Glutamatergic neuron (in vitro differentiated cells): ENCODE measurements around the gene ZFP69. TPM values are rescaled to one million over a fixed set of nuclear protein-coding genes. Genes with fewer than 3 reads are reported as not detected.

ENCODE experiments used
- DNase-seq: peaks from one replicate; pipeline ENCODE4 v3.0.0; 2022
- H3K27ac Mint-ChIP-seq: one replicate; pipeline ENCODE4 v1.8.0; 2020; ENCODE audit warnings: mild to moderate bottlenecking, mixed read lengths, inconsistent platforms; ENCODE audit not compliant: unreplicated experiment
- H3K27me3 Mint-ChIP-seq: one replicate; pipeline ENCODE4 v1.8.0; 2020; ENCODE audit warnings: mild to moderate bottlenecking, moderate library complexity, mixed read lengths, inconsistent platforms; ENCODE audit not compliant: unreplicated experiment
- H3K36me3 Mint-ChIP-seq: one replicate; pipeline ENCODE4 v1.8.0; 2020; ENCODE audit warnings: mild to moderate bottlenecking, mixed read lengths, inconsistent platforms; ENCODE audit not compliant: unreplicated experiment
- H3K4me1 Mint-ChIP-seq: one replicate; pipeline ENCODE4 v1.8.0; 2020; ENCODE audit warnings: mild to moderate bottlenecking, low read depth, mixed read lengths, inconsistent platforms; ENCODE audit not compliant: unreplicated experiment
- H3K4me3 Mint-ChIP-seq: one replicate; pipeline ENCODE4 v1.8.0; 2020; ENCODE audit warnings: mild to moderate bottlenecking, mixed read lengths, inconsistent platforms; ENCODE audit not compliant: unreplicated experiment
- H3K9me3 Mint-ChIP-seq: one replicate; pipeline ENCODE4 v1.8.0; 2020; ENCODE audit warnings: mild to moderate bottlenecking, moderate library complexity, mixed read lengths, inconsistent platforms; ENCODE audit not compliant: unreplicated experiment
- total RNA-seq: library from RNA; stranded (reverse); fragmentation: NEBNext Ultra II Directional; extraction: Animal tissue kit (Norgen Biotek cat#: 25700); gene quantifications from one replicate; pipeline ENCODE4 v1.2.1, GENCODE V29; 2021; ENCODE audit not compliant: unreplicated experiment
- TF ChIP-seq, protein P1 (sequence below): fragments of 200-600 bp; sonication (generic); IDR thresholded peaks from one replicate; pipeline ENCODE4 v1.5.0; 2021; ENCODE audit not compliant: partially characterized antibody, unreplicated experiment

ZFP69 gene
- total RNA-seq, 1 donor from 2014 or later, result 5.0 TPM

DNA sequence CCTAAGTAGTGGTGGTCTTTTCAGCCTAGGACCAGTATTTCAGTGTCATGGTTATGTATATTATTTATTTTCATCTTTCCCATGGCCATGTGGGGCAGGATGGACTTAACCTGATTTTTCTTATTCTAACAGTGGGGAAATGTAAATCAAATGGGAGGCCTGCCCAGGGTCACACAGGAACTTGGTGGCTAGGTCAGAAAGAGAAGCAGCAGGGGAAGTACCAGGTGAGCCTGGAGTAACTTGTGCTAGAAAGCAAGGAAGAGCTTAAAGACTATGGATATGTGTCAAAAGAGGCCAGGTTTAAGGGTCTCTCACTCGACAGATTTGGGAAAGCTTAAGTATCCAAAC lies 25.9 kb upstream of the ZFP69 start:
- Mint-ChIP-seq H3K36me3 (peaks cover 42% of the 10 kb centered on the region), H3K4me3 (peak overlapping the region; percentile 98), H3K9me3 (peaks cover 11% of the 10 kb centered on the region)

DNA sequence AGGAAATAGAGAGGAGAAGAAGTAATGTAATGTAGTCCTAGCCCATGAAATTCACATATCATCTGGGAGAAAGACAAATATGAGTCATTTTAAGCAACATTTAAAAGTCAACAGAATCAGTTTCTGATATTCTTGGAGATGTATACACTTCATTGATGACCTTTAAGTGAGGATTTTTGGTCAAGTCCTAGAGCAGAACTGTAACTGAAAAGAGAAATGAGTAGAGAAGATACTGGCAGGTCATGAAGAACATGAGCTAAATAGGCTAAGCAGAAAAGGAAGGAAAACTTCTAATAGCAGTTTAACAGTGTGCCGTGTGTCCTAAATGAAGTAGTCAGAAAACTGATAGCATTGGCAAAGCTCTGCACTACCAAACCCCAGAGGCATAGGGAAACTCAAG lies 22.2 kb upstream of the ZFP69 start:
- TF ChIP-seq, protein P1, sequence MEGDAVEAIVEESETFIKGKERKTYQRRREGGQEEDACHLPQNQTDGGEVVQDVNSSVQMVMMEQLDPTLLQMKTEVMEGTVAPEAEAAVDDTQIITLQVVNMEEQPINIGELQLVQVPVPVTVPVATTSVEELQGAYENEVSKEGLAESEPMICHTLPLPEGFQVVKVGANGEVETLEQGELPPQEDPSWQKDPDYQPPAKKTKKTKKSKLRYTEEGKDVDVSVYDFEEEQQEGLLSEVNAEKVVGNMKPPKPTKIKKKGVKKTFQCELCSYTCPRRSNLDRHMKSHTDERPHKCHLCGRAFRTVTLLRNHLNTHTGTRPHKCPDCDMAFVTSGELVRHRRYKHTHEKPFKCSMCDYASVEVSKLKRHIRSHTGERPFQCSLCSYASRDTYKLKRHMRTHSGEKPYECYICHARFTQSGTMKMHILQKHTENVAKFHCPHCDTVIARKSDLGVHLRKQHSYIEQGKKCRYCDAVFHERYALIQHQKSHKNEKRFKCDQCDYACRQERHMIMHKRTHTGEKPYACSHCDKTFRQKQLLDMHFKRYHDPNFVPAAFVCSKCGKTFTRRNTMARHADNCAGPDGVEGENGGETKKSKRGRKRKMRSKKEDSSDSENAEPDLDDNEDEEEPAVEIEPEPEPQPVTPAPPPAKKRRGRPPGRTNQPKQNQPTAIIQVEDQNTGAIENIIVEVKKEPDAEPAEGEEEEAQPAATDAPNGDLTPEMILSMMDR, result no peak
- Mint-ChIP-seq H3K9me3 (peaks cover 17% of the 10 kb centered on the region), H3K27me3 (peaks cover 3% of the 10 kb centered on the region), H3K4me3 (no peak overlapping the region), H3K27ac (no peak overlapping the region), H3K36me3 (peaks cover 77% of the 10 kb centered on the region), H3K4me1 (peaks cover 6% of the 10 kb centered on the region)
- DNase-seq, result no peak

More for the DNA sequence above, 25.9 kb upstream of the ZFP69 start:
- Mint-ChIP-seq H3K27ac (peak overlapping the region; percentile 97), H3K4me1 (peaks cover 11% of the 10 kb centered on the region), H3K27me3 (peaks cover 6% of the 10 kb centered on the region)
- no peak for DNase-seq
- TF ChIP-seq, protein P1, result no peak

DNA sequence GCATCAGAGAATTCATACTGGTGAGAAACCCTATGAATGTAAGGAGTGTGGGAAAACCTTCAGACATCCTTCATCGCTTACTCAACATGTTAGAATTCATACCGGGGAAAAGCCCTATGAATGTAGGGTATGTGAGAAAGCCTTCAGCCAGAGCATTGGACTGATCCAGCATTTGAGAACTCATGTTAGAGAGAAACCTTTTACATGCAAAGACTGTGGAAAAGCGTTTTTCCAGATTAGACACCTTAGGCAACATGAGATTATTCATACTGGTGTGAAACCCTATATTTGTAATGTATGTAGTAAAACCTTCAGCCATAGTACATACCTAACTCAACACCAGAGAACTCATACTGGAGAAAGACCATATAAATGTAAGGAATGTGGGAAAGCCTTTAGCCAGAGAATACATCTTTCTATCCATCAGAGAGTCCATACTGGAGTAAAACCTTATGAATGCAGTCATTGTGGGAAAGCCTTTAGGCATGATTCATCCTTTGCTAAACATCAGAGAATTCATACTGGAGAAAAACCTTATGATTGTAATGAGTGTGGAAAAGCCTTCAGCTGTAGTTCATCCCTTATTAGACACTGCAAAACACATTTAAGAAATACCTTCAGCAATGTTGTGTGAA lies 14.0 kb upstream of the ZFP69 start:
- Mint-ChIP-seq H3K4me3 (no peak overlapping the region), H3K9me3 (peaks cover 35% of the 10 kb centered on the region), H3K36me3 (peaks cover 77% of the 10 kb centered on the region), H3K4me1 (no peaks in the 10 kb centered on the region), H3K27ac (no peak overlapping the region), H3K27me3 (peaks cover 6% of the 10 kb centered on the region)
- TF ChIP-seq, protein P1, result no peak
- DNase-seq, result no peak

DNA sequence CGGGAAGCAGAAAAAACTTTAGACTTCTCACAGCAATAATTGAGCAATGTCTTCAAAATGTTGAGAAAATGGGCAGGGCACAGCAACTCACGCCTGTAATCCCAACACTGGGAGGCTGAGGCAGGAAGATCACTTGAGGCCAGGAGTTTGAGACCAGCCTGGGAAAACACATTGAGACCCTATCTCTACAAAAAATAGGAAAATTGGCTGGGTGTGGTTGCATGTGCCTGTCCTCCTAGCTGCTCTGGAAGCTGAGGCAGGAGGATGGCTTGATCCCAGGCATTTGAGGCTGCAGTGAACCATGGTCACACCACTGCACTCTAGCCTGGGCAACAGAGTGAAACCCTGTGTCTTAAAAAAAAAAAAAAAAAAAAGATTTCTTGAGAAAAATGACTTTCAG lies 7.8 kb upstream of the ZFP69 start:
- Mint-ChIP-seq H3K4me1 (no peaks in the 10 kb centered on the region), H3K36me3 (peaks cover 62% of the 10 kb centered on the region), H3K4me3 (no peak overlapping the region), H3K9me3 (peaks cover 28% of the 10 kb centered on the region), H3K27me3 (peaks cover 4% of the 10 kb centered on the region), H3K27ac (no peak overlapping the region)
- TF ChIP-seq, protein P1, result no peak
- no peak for DNase-seq

DNA sequence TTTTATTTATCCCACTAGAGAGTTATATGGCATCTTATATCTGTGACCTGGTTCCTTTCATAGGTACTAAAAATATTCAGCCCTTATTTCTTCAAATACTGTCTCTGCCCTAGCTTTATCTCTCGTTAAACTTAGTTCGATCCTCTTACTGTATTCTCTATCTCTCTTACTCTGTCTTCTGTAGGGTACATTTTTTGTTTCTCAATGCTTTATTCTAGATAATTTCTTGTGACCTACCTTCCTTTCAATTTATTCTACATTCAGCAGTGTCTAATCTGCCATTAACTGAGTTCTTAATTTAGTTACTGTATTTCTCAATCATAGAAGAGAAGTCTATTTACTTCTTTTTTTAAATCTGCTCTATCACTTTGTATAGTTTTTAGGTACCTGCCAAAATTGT lies 1.8 kb upstream of the ZFP69 start:
- H3K4me1 Mint-ChIP-seq, result peaks cover 3% of the 10 kb centered on the region
- peak overlapping the region; percentile 0 for H3K27ac Mint-ChIP-seq
- H3K27me3 Mint-ChIP-seq, result peaks cover 5% of the 10 kb centered on the region
- no peak overlapping the region for H3K4me3 Mint-ChIP-seq
- TF ChIP-seq, protein P1, result no peak
- no peak for DNase-seq
- H3K36me3 Mint-ChIP-seq, result peaks cover 25% of the 10 kb centered on the region
- peaks cover 11% of the 10 kb centered on the region for H3K9me3 Mint-ChIP-seq
